CD4-positive, alpha-beta memory T cell (primary cell): ENCODE measurements around the gene PLCL2. TPM values are rescaled to one million over a fixed set of nuclear protein-coding genes. Genes with fewer than 3 reads are reported as not detected.

Experiments
- CTCF ChIA-PET: fragments of 350-600 bp; sonication (Branson Sonifier 250); formaldehyde crosslinking; loops from one replicate; lab custom pipeline; 2021; ENCODE audit warnings: inconsistent platforms; ENCODE audit not compliant: partially characterized antibody; lab: Charles Lee
- POLR2A ChIA-PET: fragments of 350-600 bp; sonication (Branson Sonifier 250); formaldehyde crosslinking; loops from one replicate; lab custom pipeline; 2021; ENCODE audit not compliant: partially characterized antibody; lab: Charles Lee
- DNase-seq, 5 donors: peaks; one replicate each; pipeline versions ENCODE4 v3.0.0 to v3.0.0-alpha.2; 2020 to 2022; ENCODE audit warnings: mixed read lengths in 1 of 5
- H3K27ac ChIP-seq: one replicate; pipeline ENCODE4 v1.7.0; 2013; ENCODE audit warnings: low read depth, low read length
- H3K27me3 ChIP-seq: 2 replicates; pipeline ENCODE4 v1.7.0; 2013; ENCODE audit warnings: mild to moderate bottlenecking, low read length, moderate library complexity; ENCODE audit not compliant: insufficient read depth
- H3K36me3 ChIP-seq: 2 replicates; pipeline ENCODE4 v1.7.0; 2013; ENCODE audit warnings: mild to moderate bottlenecking, low read length, moderate library complexity; ENCODE audit not compliant: insufficient read depth
- H3K4me1 ChIP-seq: 2 replicates; pipeline ENCODE4 v1.7.0; 2013; ENCODE audit warnings: mild to moderate bottlenecking, low read length, moderate library complexity; ENCODE audit not compliant: insufficient read depth
- H3K4me3 ChIP-seq, 2 donors: one replicate each; pipeline ENCODE4 v1.7.0; 2013; ENCODE audit warnings: low read length in 2 of 2, mild to moderate bottlenecking in 1 of 2
- H3K9me3 ChIP-seq, 2 donors: one replicate each; pipeline ENCODE4 v1.7.0; 2013; ENCODE audit warnings: low read length in 2 of 2, control low read depth in 1 of 2; ENCODE audit not compliant: control insufficient read depth in 1 of 2
- H3K27ac Mint-ChIP-seq, 7 donors: one replicate each; pipeline ENCODE4 v1.8.0; 2020 to 2021; ENCODE audit warnings: mixed read lengths in 7 of 7, mild to moderate bottlenecking in 6 of 7, inconsistent platforms in 3 of 7, moderate library complexity in 3 of 7
- H3K27me3 Mint-ChIP-seq, 2 donors: one replicate each; pipeline ENCODE4 v1.8.0; 2020 to 2021; ENCODE audit warnings: mixed read lengths in 2 of 2
- H3K36me3 Mint-ChIP-seq, 2 donors: one replicate each; pipeline ENCODE4 v1.8.0; 2020 to 2021; ENCODE audit warnings: mixed read lengths in 2 of 2, inconsistent platforms in 1 of 2, mild to moderate bottlenecking in 1 of 2
- H3K4me1 Mint-ChIP-seq, 4 donors: one replicate each; pipeline ENCODE4 v1.8.0; 2020 to 2021; ENCODE audit warnings: mixed read lengths in 4 of 4, mild to moderate bottlenecking in 1 of 4
- H3K4me3 Mint-ChIP-seq, 8 donors: one replicate each; pipeline ENCODE4 v1.8.0; 2020 to 2021; ENCODE audit warnings: mixed read lengths in 8 of 8, mild to moderate bottlenecking in 7 of 8, moderate library complexity in 6 of 8, inconsistent platforms in 3 of 8
- H3K9me3 Mint-ChIP-seq, 8 donors: one replicate each; pipeline ENCODE4 v1.8.0; 2020 to 2021; ENCODE audit warnings: mixed read lengths in 8 of 8, mild to moderate bottlenecking in 5 of 8, inconsistent platforms in 3 of 8, moderate library complexity in 1 of 8
- intact Hi-C: fragments of 100-400 bp; cut with micrococcal nuclease; formaldehyde crosslinking; loops from one replicate; pipeline ENCODE4 v1.15.1; 2023
- polyA plus RNA-seq, 2 donors: library from polyadenylated mRNA; unstranded; fragments of 300-500 nt; fragmentation: Illumina TruSeq; gene quantifications; one replicate each; pipeline ENCODE4 v1.2.3, GENCODE V29; 2021
- total RNA-seq, 2 experiments: library from RNA; stranded (reverse); gene quantifications; one replicate each; pipeline ENCODE4 v1.2.3, GENCODE V29; 2021

The PLCL2 gene
- total and polyA plus RNA-seq, 4 experiments from 2014 or later: 64.5 to 89.4 (median 68.1) TPM

DNA sequence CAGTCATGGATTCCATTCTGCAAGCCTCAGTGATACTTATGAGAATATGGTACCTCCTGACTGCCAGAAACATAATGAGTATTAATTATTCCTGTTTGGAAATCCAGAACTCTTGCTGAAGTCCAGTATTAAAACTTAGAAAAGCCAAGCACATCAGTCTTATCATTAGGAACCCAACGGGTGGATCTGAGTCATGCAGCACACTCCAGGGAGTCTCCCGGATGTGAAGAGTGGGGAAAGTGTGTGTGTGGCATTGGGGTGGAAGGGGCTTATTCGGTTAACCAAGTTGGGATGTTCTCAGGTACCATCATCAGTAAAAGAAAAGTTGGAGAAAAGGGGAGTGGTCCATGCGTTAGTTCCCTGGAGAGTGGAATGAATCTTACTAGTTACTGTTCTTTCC is 181.1 kb downstream of the PLCL2 start:
- Histone ChIP-seq H3K4me1 (no peaks in the 10 kb centered on the region), H3K9me3 (no peaks in the 10 kb centered on the region), H3K27me3 (no peaks in the 10 kb centered on the region), H3K36me3 (peaks cover 18% of the 10 kb centered on the region), H3K4me3 (no peak overlapping the region), H3K27ac (no peak overlapping the region)
- no peak for DNase-seq
- intact Hi-C loops: no loop called here
- POLR2A ChIA-PET: no interaction called here
- no peak overlapping the region for H3K4me3 Mint-ChIP-seq
- H3K27ac Mint-ChIP-seq: peak overlapping the region in 3 of 7 donors; percentile 39 to 77 (median 75)
- peaks cover 68 to 69% of the 10 kb centered on the region in 2 donors for H3K36me3 Mint-ChIP-seq
- peaks cover 25 to 46% (median 34%) of the 10 kb centered on the region in 4 donors for H3K4me1 Mint-ChIP-seq
- H3K9me3 Mint-ChIP-seq: peaks cover 0 to 5% (median 0%) of the 10 kb centered on the region in 8 donors
- no peaks in the 10 kb centered on the region for H3K27me3 Mint-ChIP-seq
- CTCF ChIA-PET: no interaction called here

- Histone ChIP-seq H3K4me3 (no peak overlapping the region), H3K9me3 (no peaks in the 10 kb centered on the region), H3K4me1 (peaks cover 23% of the 10 kb centered on the region), H3K27ac (no peak overlapping the region), H3K36me3 (peaks cover 20% of the 10 kb centered on the region), H3K27me3 (no peaks in the 10 kb centered on the region)
- Mint-ChIP-seq H3K27me3 (no peaks in the 10 kb centered on the region), H3K36me3 (peaks cover 62 to 63% of the 10 kb centered on the region in 2 donors), H3K4me1 (peaks cover 42 to 56% (median 45%) of the 10 kb centered on the region in 4 donors), H3K4me3 (no peak overlapping the region), H3K9me3 (no peaks in the 10 kb centered on the region), H3K27ac (peak overlapping the region in 1 of 7 donors; percentile 59)
- DNase-seq: no peak
- ChIA-PET POLR2A (no interaction called here), CTCF (no interaction called here)
- intact Hi-C loops: no loop called here
Measured at GRCh38 chr3:17069754-17070153, 185.0 kb downstream of the PLCL2 start.

DNA sequence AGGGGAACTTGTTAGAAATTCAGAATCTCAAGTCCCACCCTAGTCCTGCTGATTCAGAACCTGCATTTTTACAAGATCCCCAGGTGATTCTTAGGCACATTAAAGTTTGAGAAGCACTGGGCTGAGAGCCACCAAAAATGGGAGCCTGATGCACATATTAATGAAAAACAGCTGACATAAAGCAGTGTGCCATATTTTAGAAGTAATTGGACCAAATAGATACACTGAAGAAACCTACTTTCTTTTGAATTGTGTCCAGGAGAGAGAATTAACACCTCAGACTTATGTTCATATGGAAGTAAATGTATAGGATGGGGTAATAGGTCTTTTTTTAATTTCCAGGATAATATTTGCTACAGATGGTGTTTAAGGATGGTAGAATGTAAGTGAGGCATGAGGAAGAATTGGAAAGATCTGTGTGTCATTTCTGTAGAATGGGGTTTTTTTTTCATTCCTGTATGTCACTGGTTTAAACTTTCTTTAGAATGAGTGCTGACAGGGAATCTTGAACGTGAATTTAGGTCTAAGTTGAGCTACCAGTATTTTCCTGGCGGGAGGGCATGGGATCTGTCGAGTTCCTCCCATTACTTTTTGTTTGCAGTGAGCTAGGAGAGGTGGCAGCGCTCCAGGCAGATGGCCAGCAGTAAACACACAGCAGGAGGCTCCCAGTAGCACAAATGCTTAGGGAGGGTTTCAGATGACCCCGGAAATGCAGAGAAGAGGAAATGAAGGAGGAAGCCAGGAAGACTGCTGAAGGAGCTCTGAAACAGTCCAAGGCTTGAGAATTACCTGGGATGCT is 185.6 kb downstream of the PLCL2 start:
- H3K9me3 Mint-ChIP-seq: no peaks in the 10 kb centered on the region
- intact Hi-C loops: no loop called here
- ChIA-PET CTCF (no interaction called here), POLR2A (no interaction called here)
- no peak overlapping the region for H3K27ac ChIP-seq
- peaks cover 29% of the 10 kb centered on the region for H3K4me1 ChIP-seq
- H3K27me3 Mint-ChIP-seq: no peaks in the 10 kb centered on the region
- no peak for DNase-seq
- no peaks in the 10 kb centered on the region for H3K9me3 ChIP-seq
- no peaks in the 10 kb centered on the region for H3K27me3 ChIP-seq
- H3K36me3 ChIP-seq: peaks cover 20% of the 10 kb centered on the region
- H3K4me3 Mint-ChIP-seq: no peak overlapping the region
- H3K4me3 ChIP-seq: no peak overlapping the region
- peaks cover 44 to 58% (median 47%) of the 10 kb centered on the region in 4 donors for H3K4me1 Mint-ChIP-seq
- peak overlapping the region in 3 of 7 donors; percentile 6 to 78 (median 6) for H3K27ac Mint-ChIP-seq
- H3K36me3 Mint-ChIP-seq: peaks cover 62 to 65% of the 10 kb centered on the region in 2 donors

GRCh38 chr3:17074559-17074958 is 189.8 kb downstream of the PLCL2 start:
- peak overlapping the region in 3 of 7 donors; percentile 31 to 77 (median 57) for H3K27ac Mint-ChIP-seq
- Histone ChIP-seq H3K27me3 (no peaks in the 10 kb centered on the region), H3K9me3 (no peaks in the 10 kb centered on the region), H3K4me1 (peaks cover 36% of the 10 kb centered on the region), H3K36me3 (peaks cover 12% of the 10 kb centered on the region), H3K4me3 (no peak overlapping the region), H3K27ac (no peak overlapping the region)
- peak; percentile 27 to 57 (median 38) for DNase-seq
- H3K27me3 Mint-ChIP-seq: no peaks in the 10 kb centered on the region
- H3K4me1 Mint-ChIP-seq: peaks cover 41 to 70% (median 55%) of the 10 kb centered on the region in 4 donors
- peak overlapping the region in 5 of 8 donors; percentile 13 to 81 (median 41) for H3K4me3 Mint-ChIP-seq
- ChIA-PET POLR2A (no interaction called here), CTCF (interaction anchor here (1.4 kb wide), 1 partner anchor 16 kb away, joined by 3 read pairs; no protein-coding TSS in a partner anchor)
- H3K36me3 Mint-ChIP-seq: peaks cover 60 to 69% of the 10 kb centered on the region in 2 donors
- H3K9me3 Mint-ChIP-seq: peaks cover 0 to 1% (median 0%) of the 10 kb centered on the region in 8 donors
- intact Hi-C loops: no loop called here

- H3K4me1 ChIP-seq: peaks cover 36% of the 10 kb centered on the region
- CTCF ChIA-PET: no interaction called here
- H3K36me3 ChIP-seq: peaks cover 7% of the 10 kb centered on the region
- Mint-ChIP-seq H3K4me3 (no peak overlapping the region), H3K36me3 (peaks cover 57 to 67% of the 10 kb centered on the region in 2 donors), H3K9me3 (peaks cover 0 to 1% (median 0%) of the 10 kb centered on the region in 8 donors), H3K4me1 (peaks cover 41 to 73% (median 57%) of the 10 kb centered on the region in 4 donors), H3K27me3 (no peaks in the 10 kb centered on the region), H3K27ac (peak overlapping the region in 1 of 7 donors; percentile 57)
- no peaks in the 10 kb centered on the region for H3K9me3 ChIP-seq
- no peak overlapping the region for H3K27ac ChIP-seq
- POLR2A ChIA-PET: no interaction called here
- intact Hi-C loops: no loop called here
- H3K4me3 ChIP-seq: no peak overlapping the region
- no peaks in the 10 kb centered on the region for H3K27me3 ChIP-seq
- no peak for DNase-seq
Measured at GRCh38 chr3:17075358-17075757, 190.6 kb downstream of the PLCL2 start.

GRCh38 chr3:17075907-17076306 is 191.2 kb downstream of the PLCL2 start:
- Histone ChIP-seq H3K4me1 (peaks cover 36% of the 10 kb centered on the region), H3K27ac (no peak overlapping the region), H3K9me3 (no peaks in the 10 kb centered on the region), H3K4me3 (no peak overlapping the region), H3K36me3 (peaks cover 2% of the 10 kb centered on the region), H3K27me3 (no peaks in the 10 kb centered on the region)
- DNase-seq: no peak
- peak overlapping the region in 2 of 8 donors; percentile 35 to 46 for H3K4me3 Mint-ChIP-seq
- peaks cover 0 to 1% (median 0%) of the 10 kb centered on the region in 8 donors for H3K9me3 Mint-ChIP-seq
- no peaks in the 10 kb centered on the region for H3K27me3 Mint-ChIP-seq
- intact Hi-C loops: no loop called here
- ChIA-PET POLR2A (no interaction called here), CTCF (no interaction called here)
- peaks cover 40 to 69% (median 53%) of the 10 kb centered on the region in 4 donors for H3K4me1 Mint-ChIP-seq
- H3K27ac Mint-ChIP-seq: peak overlapping the region in 1 of 7 donors; percentile 30
- peaks cover 55 to 66% of the 10 kb centered on the region in 2 donors for H3K36me3 Mint-ChIP-seq

DNA sequence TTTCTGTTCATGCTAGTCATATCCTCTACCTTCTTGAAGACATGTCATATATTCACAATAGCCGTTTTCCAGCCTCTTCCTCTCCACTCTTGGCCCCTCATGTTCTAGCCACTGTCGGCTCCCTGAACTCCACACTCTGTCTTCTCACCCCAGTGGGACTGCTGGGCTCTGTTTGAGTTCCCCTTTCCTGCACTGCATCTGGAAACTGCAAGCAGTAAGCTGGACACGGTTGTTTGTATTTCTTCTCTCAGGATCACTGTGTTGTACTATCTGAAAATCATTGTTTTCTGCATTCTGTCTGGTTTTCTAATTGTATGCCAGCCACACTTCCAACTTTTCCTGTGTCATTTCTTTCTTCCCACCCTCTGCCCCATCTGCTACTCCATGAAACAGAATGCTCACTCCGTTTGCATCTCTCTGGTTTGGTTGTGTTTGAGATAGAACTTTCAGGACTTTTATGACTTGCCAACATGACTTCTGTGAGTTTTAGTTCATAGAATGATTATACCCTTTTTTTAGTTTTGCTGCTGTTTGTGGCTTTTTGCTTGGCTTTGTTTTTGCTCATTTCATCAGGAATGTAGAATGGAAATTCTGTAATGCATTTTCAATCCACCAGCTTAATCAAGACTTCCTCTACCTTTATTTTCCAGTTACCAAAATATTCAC is 192.3 kb downstream of the PLCL2 start:
- no peaks in the 10 kb centered on the region for H3K36me3 ChIP-seq
- no peak overlapping the region for H3K4me3 Mint-ChIP-seq
- intact Hi-C loops: no loop called here

More for the DNA sequence above, 192.3 kb downstream of the PLCL2 start:
- H3K4me1 Mint-ChIP-seq: peaks cover 37 to 69% (median 51%) of the 10 kb centered on the region in 4 donors
- DNase-seq: no peak
- Histone ChIP-seq H3K4me1 (peaks cover 36% of the 10 kb centered on the region), H3K4me3 (no peak overlapping the region), H3K9me3 (no peaks in the 10 kb centered on the region), H3K27me3 (no peaks in the 10 kb centered on the region), H3K27ac (no peak overlapping the region)
- POLR2A ChIA-PET: no interaction called here
- peaks cover 0 to 1% (median 0%) of the 10 kb centered on the region in 8 donors for H3K9me3 Mint-ChIP-seq
- H3K27me3 Mint-ChIP-seq: no peaks in the 10 kb centered on the region
- peaks cover 58 to 70% of the 10 kb centered on the region in 2 donors for H3K36me3 Mint-ChIP-seq
- CTCF ChIA-PET: no interaction called here
- peak overlapping the region in 6 of 7 donors; percentile 30 to 72 (median 57) for H3K27ac Mint-ChIP-seq
